ENCODE data around the gene TRIP13. TPM values are rescaled to one million over a fixed set of nuclear protein-coding genes. Genes with fewer than 3 reads are reported as not detected.

TRIP13 gene
- total RNA-seq, 1 experiment from 2014 or later, result 42.6 TPM

GRCh38 chr5:867300-867870, 25.3 kb upstream of the TRIP13 start:
- Mint-ChIP-seq H3K27me3 (ENCODE audit: low read depth) (no peaks in the 10 kb centered on the region), H3K4me3 (no peak overlapping the region), H3K4me1 (peaks cover 0 to 6% of the 10 kb centered on the region in 2 experiments; a peak in 3 of 4 replicates), H3K36me3 (ENCODE audit: insufficient read depth in 1 of 3, low read depth in 3 of 3) (peaks cover 56 to 98% (median 76%) of the 10 kb centered on the region in 3 experiments; a peak in 6 of 7 replicates), H3K27ac (no peak overlapping the region; a peak in 1 of 7 replicates), H3K9me3 (no peaks in the 10 kb centered on the region)
- no peaks in the 10 kb centered on the region for H3K79me1 ChIP-seq (ENCODE audit: insufficient read depth, low read depth, low read length, poor library complexity, severe bottlenecking)
- DNase-seq, result no peak
- H4K8ac ChIP-seq (replicated peaks; ENCODE audit: insufficient read length, low read depth, low read length), result no peak overlapping the region
- no peak overlapping the region for H3K9ac ChIP-seq (ENCODE audit: extremely low read depth, insufficient read length, low read length)
- H2BK15ac ChIP-seq (ENCODE audit: low read depth, low read length), result no peak overlapping the region
- no peaks in the 10 kb centered on the region for H3K23me2 ChIP-seq (ENCODE audit: insufficient read length, low read depth, low read length, poor library complexity, severe bottlenecking)
- H3K9me3 ChIP-seq (ENCODE audit: control insufficient read depth, low read depth, low read length), result no peaks in the 10 kb centered on the region
- no peak overlapping the region for H3K27ac ChIP-seq (ENCODE audit: insufficient read length, low read depth, low read length)
- no peak overlapping the region for H2BK12ac ChIP-seq (ENCODE audit: insufficient read length, low read depth, low read length)
- no peak overlapping the region for H3K18ac ChIP-seq (ENCODE audit: insufficient read length, low read depth, low read length)
- no peak overlapping the region for H3T11ph ChIP-seq (ENCODE audit: low read length)
- no peak overlapping the region for H2BK20ac ChIP-seq (ENCODE audit: low read depth, low read length, poor library complexity, severe bottlenecking)
- no peak overlapping the region for H2BK120ac ChIP-seq (ENCODE audit: low read depth, low read length, poor library complexity, severe bottlenecking)
- TF ChIP-seq CTCF (conservative IDR thresholded peaks at IDR 0.05), result peak; percentile 34; the same call in 2 of the 3 replicates
- H3K4me1 ChIP-seq (ENCODE audit: insufficient read depth, low read length), result no peaks in the 10 kb centered on the region
- WGBS (ENCODE audit: extremely low coverage, insufficient read length, low lambda C conversion rate), result no CpG with 5 or more reads among the region's 6 CpGs
- H4K20me1 ChIP-seq (ENCODE audit: control insufficient read depth, insufficient read depth, insufficient read length), result peaks cover 2% of the 10 kb centered on the region
- no peak overlapping the region for H3K23ac ChIP-seq (ENCODE audit: insufficient read length, low read depth, low read length)
- H3K4me2 ChIP-seq (ENCODE audit: insufficient read depth, insufficient read length, low read length), result no peak overlapping the region
- no peak overlapping the region for H3K56ac ChIP-seq (ENCODE audit: insufficient read length, low read depth, low read length)
- no peak overlapping the region for H2BK5ac ChIP-seq (ENCODE audit: insufficient read length, low read length)
- no peaks in the 10 kb centered on the region for H3K27me3 ChIP-seq (ENCODE audit: insufficient read depth, low read length)
- no peak overlapping the region for H2AK5ac ChIP-seq (ENCODE audit: insufficient read length, low read length)
- H2AFZ ChIP-seq (ENCODE audit: low read length), result no peak overlapping the region
- no peak overlapping the region for H4K91ac ChIP-seq (ENCODE audit: insufficient read length, low read depth, low read length)
- H3K4ac ChIP-seq (ENCODE audit: low read depth, low read length), result no peak overlapping the region
- no peaks in the 10 kb centered on the region for H3K79me2 ChIP-seq (ENCODE audit: insufficient read depth, low read length)
- H3K14ac ChIP-seq (ENCODE audit: insufficient read depth, low read length), result no peak overlapping the region
- no peak overlapping the region for H4K5ac ChIP-seq (ENCODE audit: insufficient read length, low read depth, low read length)

Data from H9 (cell line).